Mucosa of descending colon (tissue), 3 donors: ENCODE data around the gene SAPCD1. TPM values are rescaled to one million over a fixed set of nuclear protein-coding genes. Genes with fewer than 3 reads are reported as not detected.

Experiments
- ATAC-seq: fragments of 200-7000 bp; cut with Tn5 transposase; one replicate; pipeline ENCODE4 v1.9.1; 2020; ENCODE audit warnings: mild to moderate bottlenecking, moderate library complexity
- DNase-seq, 3 donors: peaks; one replicate each; pipeline ENCODE4 v3.0.0-alpha.2; 2020
- H3K36me3 ChIP-seq: fragments of 200-600 bp; one replicate; pipeline ENCODE4 v1.8.0; 2021; ENCODE audit warnings: low read depth, mild to moderate bottlenecking
- H3K4me1 ChIP-seq: fragments of 200-600 bp; one replicate; pipeline ENCODE4 v1.8.0; 2021; ENCODE audit warnings: low read depth, mild to moderate bottlenecking
- H3K4me3 ChIP-seq: fragments of 200-600 bp; one replicate; pipeline ENCODE4 v1.8.0; 2021; ENCODE audit warnings: mild to moderate bottlenecking
- H3K9me3 ChIP-seq: fragments of 200-600 bp; one replicate; pipeline ENCODE4 v1.8.0; 2021; ENCODE audit warnings: mild to moderate bottlenecking
- intact Hi-C, 2 donors: fragments of 100-400 bp; cut with DNase I in 1 of 2; cut with micrococcal nuclease in 1 of 2; formaldehyde crosslinking; loops; one replicate each; pipeline versions ENCODE4 v1.11.0 to v1.11.1; 2022; cut with DNase I, micrococcal nuclease
- total RNA-seq, 3 donors: library from RNA; stranded (reverse); fragmentation: NEBNext Ultra II Directional in 2 of 3; extraction: Animal tissue kit (Norgen Biotek cat#: 25700) in 2 of 3; gene quantifications; one replicate each; pipeline versions ENCODE4 v1.2.1 to v1.2.4, GENCODE V29; 2021 to 2023
- TF ChIP-seq, protein P1 (sequence below): fragments of 200-600 bp; IDR thresholded peaks from one replicate; pipeline ENCODE4 v1.8.0; 2022; ENCODE audit warnings: antibody characterized with exemption, mild to moderate bottlenecking
- donor health status: DM: no; HTN: no; CAD: no; lungs with moderate emphysema.
- donor health status: DM: no; HTN: no; CAD: no.
- donor health status: DM: no; HTN: yes; CAD: no.

Gene SAPCD1
- total RNA-seq, 3 donors from 2014 or later: 2.5 to 9.6 (median 4.3) TPM

DNA sequence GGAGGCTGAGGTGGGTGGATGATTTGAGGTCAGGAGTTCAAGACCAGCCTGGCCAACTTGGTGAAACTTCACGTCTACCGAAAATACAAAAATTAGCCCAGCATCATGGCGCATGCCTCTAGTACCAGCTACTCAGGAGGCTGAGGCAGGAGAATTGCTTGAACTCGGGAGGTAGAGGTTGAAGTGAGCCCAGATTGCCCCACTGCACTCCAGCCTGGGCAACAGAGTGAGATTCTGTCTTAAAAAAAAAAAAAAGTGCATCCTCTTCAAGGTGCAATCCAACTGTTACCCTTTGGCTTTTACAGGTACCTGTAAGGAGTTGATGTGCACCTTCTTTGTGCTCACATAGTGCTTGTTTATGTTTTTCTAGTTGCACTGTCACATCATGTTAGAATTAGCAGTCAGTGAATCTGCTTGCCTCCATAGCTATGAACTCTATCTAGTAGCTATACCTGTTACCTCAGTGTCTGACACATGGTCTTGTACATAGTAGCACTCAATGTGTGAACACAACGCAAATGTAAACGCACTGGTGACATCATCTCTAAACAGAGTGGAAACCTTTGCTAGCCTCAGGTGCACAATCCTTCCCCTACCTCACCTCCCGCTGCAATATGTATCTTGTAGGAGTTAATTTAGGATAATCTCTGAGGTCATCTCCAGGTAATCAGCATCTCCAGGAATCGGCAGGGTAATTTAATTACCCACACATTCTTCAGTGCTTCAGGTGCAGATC, 13.0 kb upstream of the SAPCD1 start:
- H3K4me3 ChIP-seq: no peak overlapping the region
- no peaks in the 10 kb centered on the region for H3K9me3 ChIP-seq
- intact Hi-C loops: no loop called here
- TF ChIP-seq, protein P1, sequence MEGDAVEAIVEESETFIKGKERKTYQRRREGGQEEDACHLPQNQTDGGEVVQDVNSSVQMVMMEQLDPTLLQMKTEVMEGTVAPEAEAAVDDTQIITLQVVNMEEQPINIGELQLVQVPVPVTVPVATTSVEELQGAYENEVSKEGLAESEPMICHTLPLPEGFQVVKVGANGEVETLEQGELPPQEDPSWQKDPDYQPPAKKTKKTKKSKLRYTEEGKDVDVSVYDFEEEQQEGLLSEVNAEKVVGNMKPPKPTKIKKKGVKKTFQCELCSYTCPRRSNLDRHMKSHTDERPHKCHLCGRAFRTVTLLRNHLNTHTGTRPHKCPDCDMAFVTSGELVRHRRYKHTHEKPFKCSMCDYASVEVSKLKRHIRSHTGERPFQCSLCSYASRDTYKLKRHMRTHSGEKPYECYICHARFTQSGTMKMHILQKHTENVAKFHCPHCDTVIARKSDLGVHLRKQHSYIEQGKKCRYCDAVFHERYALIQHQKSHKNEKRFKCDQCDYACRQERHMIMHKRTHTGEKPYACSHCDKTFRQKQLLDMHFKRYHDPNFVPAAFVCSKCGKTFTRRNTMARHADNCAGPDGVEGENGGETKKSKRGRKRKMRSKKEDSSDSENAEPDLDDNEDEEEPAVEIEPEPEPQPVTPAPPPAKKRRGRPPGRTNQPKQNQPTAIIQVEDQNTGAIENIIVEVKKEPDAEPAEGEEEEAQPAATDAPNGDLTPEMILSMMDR: no peak
- no peaks in the 10 kb centered on the region for H3K36me3 ChIP-seq
- H3K4me1 ChIP-seq: no peaks in the 10 kb centered on the region
- ATAC-seq (no peak), DNase-seq (no peak)

DNA sequence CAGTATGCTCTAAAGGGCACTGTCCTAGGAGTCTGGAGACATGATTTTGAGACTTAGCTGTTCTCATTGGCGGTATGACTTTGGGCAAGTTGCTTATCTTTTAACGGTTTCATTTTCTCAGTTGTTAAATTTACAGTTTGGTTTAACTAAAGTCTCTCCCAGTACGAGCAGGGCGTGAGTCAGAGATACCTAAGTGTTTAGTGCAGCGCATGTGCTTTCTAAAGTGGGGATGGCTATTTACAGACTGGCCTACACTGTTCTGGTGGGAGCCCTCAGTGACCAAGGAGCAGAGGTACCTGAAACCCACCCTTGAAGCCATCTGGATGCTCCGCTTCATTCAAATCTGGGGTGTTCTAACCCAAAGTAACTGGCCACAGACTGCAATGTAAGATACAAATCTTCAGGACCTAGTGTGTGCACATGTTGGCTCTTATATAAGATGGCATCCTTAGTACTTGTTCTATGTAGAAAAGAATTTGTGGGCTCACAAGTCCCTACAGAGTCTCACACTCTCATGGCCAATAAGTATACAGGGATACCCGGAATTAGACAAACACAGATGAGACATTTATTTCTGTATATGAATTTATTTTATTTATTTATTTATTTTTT, 11.9 kb upstream of the SAPCD1 start:
- H3K36me3 ChIP-seq: no peaks in the 10 kb centered on the region
- TF ChIP-seq, protein P1: no peak
- H3K4me1 ChIP-seq: no peaks in the 10 kb centered on the region
- intact Hi-C loops: no loop called here
- ATAC-seq (no peak), DNase-seq (no peak)
- no peak overlapping the region for H3K4me3 ChIP-seq
- no peaks in the 10 kb centered on the region for H3K9me3 ChIP-seq

DNA sequence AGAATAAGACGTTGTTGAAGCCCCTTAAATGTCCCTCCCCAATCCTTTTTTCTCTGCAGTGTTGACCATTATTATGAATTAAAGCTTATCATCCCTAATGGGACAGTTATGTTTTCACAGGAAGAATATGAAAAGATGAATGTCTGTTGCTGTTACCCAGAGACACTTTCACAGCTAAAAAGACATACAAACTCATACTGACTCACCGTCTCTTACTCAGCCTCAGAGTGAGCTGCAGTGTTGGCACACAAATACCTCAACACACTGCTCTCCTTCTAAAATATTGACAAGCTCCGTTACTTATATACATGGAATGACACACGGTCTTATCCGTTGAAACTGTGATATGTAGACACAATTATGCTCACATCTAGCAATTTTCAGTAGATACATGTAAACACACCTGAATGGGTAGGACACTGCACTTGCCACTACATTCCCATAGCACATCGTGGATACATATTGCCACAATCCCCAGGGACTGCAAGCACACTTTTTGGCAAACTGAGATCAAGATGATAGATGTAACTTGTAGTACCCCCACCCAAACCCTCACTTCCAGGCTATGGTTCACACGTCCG, 9.6 kb upstream of the SAPCD1 start:
- ATAC-seq (no peak), DNase-seq (no peak)
- H3K9me3 ChIP-seq: no peaks in the 10 kb centered on the region
- H3K4me1 ChIP-seq: no peaks in the 10 kb centered on the region
- no peaks in the 10 kb centered on the region for H3K36me3 ChIP-seq
- no peak overlapping the region for H3K4me3 ChIP-seq
- intact Hi-C loops: no loop called here
- TF ChIP-seq, protein P1: no peak

DNA sequence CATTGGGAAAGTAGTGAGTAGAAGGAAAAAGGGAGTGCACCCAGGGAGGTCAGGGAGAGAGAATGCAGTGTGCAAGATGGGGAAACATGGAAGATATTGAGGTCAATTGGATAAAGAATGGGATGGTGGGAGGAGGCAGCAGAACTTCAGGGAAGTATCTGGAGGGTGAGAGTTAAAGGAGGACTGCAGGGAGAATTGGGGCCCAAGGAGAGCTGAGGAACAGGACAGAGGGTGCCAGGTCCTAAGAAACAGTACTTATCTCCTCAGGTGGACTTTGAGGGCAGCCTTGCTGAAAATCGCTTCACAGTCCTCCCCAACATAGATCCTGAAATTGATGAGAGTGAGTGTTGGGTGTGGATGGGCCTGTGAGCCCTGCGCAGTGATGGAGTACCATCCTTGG, 4.2 kb upstream of the SAPCD1 start:
- Histone ChIP-seq H3K4me3 (no peak overlapping the region), H3K4me1 (no peaks in the 10 kb centered on the region), H3K9me3 (no peaks in the 10 kb centered on the region), H3K36me3 (no peaks in the 10 kb centered on the region)
- intact Hi-C loops: no loop called here
- TF ChIP-seq, protein P1: no peak
- peak in 1 of 3 donors; percentile 8 for DNase-seq
- no peak for ATAC-seq

DNA sequence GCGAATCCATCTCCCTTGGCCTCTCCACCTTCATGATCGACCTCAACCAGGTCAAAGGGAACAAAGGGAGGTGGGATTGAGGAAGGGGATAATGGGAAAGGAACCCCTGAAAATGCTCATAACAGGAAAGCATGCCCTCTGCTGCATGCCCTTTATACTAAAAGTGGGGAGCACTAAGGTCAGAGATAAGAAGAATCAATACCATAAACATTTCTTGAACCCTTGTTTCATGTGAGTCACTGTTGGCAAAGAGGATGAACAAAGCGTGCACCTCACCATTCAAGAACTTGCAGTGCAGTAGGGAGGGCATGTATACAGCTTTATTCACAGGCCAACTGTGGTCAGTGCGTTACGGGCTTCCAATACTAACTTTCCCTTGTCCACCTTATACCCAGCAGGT, 1.7 kb upstream of the SAPCD1 start:
- TF ChIP-seq, protein P1: no peak
- Histone ChIP-seq H3K36me3 (no peaks in the 10 kb centered on the region), H3K9me3 (no peaks in the 10 kb centered on the region), H3K4me3 (no peak overlapping the region), H3K4me1 (no peaks in the 10 kb centered on the region)
- intact Hi-C loops: no loop called here
- ATAC-seq (no peak), DNase-seq (no peak)
